GM19395 (cell line): Measurements from ENCODE around the gene ZC3HAV1L.
"Not testable (repeated sequence)": the region's sequence is repeated elsewhere in the genome, so short reads cannot be mapped to it uniquely, and the experiment has no call there.

Experiments used
- ATAC-seq: cut with Tn5 transposase; IDR thresholded peaks from one replicate; pipeline ENCODE4 v1.9.1; 2021; ENCODE audit warnings: mild to moderate bottlenecking, moderate library complexity; ENCODE audit not compliant: unreplicated experiment

The ZC3HAV1L gene

GRCh38 chr7:139054656-139055055, 18.8 kb upstream of the ZC3HAV1L start:
- ATAC-seq, result not testable (repeated sequence)

- ATAC-seq, result no peak
Measured at GRCh38 chr7:139054101-139054500, 18.3 kb upstream of the ZC3HAV1L start.

GRCh38 chr7:139051655-139052054, 15.8 kb upstream of the ZC3HAV1L start:
- no peak for ATAC-seq

- ATAC-seq, result no peak
Measured at GRCh38 chr7:139049936-139050335, 14.1 kb upstream of the ZC3HAV1L start.

- ATAC-seq, result no peak
Measured at GRCh38 chr7:139049111-139049510, 13.3 kb upstream of the ZC3HAV1L start.

GRCh38 chr7:139047970-139048369, 12.1 kb upstream of the ZC3HAV1L start:
- no peak for ATAC-seq

GRCh38 chr7:139046143-139046542, 10.3 kb upstream of the ZC3HAV1L start:
- no peak for ATAC-seq

GRCh38 chr7:139044813-139045794, 9.3 kb upstream of the ZC3HAV1L start:
- ATAC-seq, result no peak

- ATAC-seq, result no peak
Measured at GRCh38 chr7:139043823-139044812, 8.3 kb upstream of the ZC3HAV1L start.

GRCh38 chr7:139041378-139042085, 5.7 kb upstream of the ZC3HAV1L start:
- ATAC-seq, result no peak

GRCh38 chr7:139038691-139039090, 2.8 kb upstream of the ZC3HAV1L start:
- no peak for ATAC-seq

- no peak for ATAC-seq
Measured at GRCh38 chr7:139036901-139037300, 1.1 kb upstream of the ZC3HAV1L start.

- ATAC-seq, result peak; percentile 49
Measured at GRCh38 chr7:139034855-139035585, 822 bp downstream of the ZC3HAV1L start.

GRCh38 chr7:139034336-139034735, 1.5 kb downstream of the ZC3HAV1L start:
- ATAC-seq, result no peak

- no peak for ATAC-seq
Measured at GRCh38 chr7:139033346-139034114, 2.3 kb downstream of the ZC3HAV1L start.

GRCh38 chr7:139032473-139032872, 3.4 kb downstream of the ZC3HAV1L start:
- no peak for ATAC-seq

- ATAC-seq, result no peak
Measured at GRCh38 chr7:139029353-139029752, 6.5 kb downstream of the ZC3HAV1L start.

GRCh38 chr7:139026551-139026950, 9.3 kb downstream of the ZC3HAV1L start:
- ATAC-seq, result no peak

GRCh38 chr7:139025861-139026260, 10.0 kb downstream of the ZC3HAV1L start:
- ATAC-seq, result not testable (repeated sequence)
